Activated gamma-delta T cell treated with anti-CD3 and anti-CD28 coated beads, Interleukin-2, amount 50 U/mL, for 16 hours (primary cell): ENCODE measurements around the gene TSPEAR.
"Not testable (repeated sequence)": the region's sequence is repeated elsewhere in the genome, so short reads cannot be mapped to it uniquely, and the experiment has no call there.

Source experiments
- DNase-seq: peaks from one replicate; pipeline ENCODE4 v3.0.0-alpha.2; 2020; ENCODE audit warnings: low read depth

TSPEAR gene

DNA sequence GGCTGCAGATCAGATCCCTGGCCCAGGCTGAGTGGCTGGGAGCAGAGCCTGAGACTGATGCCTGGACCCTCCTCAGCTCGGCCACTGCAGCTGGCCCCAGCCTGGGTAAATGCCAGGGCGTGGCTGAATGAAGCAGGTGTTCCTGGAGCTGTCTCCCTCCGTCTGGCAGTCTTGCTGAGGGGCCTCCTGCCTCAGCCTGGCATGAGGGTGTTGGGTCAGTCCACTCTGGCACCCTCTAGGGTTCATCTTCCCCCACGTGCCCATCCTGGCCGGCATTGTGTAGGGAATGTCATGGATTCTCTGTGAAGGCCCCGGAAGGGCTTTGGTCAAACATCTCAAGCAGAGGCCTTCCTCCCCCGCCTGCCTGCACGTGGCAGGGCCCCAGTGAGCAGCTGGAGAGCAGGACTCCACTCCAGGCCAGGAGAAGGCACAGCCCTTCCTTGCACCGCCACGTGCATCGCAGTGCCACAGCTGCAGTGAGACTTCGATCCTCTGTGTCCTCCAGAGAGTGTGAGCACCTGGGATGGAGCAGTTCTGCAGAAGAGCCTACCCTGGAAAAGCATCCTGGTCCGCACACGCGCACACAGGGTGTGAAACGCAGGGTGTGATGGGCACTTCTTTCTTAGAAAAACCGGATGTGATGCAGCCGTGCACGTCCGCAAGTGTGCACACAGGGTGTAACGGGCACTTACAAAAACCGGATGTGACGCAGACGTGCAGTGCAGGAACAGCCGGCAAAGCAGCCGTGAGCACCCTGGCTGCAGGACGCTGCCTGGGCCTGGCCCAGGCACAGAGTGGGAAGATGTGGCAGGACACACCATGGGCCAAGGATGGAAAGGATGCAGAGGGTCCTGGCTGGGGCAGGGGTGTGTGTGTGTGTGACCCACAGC lies 142.5 kb downstream of the TSPEAR start:
- no peak for DNase-seq

DNA sequence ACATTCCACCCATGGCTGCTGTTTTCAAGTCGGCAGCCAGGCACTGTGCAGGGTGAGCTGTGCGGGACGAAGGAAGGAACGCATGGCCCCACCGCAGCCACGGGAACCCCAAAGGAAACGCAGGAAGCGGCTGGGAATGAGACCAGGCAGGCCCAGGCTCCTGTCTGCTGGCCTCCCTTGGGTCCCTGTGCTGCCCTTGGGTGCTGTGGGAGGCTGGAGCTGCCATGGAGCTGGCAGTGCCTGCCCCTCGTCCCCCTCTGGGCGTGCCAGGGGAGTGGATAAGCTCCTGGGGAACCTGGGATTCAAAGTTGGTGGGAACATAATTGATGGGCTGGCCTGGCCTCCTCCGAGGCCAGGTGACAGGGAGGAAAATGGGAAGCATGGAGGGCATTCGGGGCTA lies 143.1 kb downstream of the TSPEAR start:
- DNase-seq: no peak

DNA sequence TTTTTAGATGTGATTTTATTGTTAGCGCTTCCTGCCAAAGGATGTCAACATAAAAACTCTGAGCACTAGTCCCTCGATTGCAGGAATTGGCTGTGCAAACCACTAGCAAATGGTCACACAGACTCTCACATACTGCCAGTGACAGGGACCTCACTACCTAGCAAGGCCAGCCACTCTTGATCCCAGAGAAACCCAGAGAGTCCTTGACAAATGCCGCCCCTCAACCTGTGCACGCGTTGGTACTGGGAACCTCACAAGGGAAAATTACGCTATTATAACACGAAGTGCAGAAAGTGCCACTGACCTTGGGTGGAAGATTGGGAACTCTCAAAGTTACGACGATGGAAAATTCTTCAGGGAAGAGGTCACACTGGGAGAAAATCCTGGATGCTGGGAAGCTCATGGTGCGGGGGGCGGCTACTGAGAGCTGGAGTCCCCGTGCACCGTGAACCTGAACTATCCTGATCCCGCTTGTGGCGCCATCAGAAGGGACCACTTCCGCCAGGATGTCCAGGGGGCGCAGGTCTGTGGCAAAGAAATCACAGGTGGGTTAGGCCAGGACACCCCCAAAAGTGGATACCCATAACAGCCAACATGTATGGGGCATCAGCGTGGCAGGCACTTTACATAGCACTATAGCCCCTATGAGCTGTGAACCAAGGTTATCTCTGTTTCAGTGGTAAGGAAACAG lies 143.7 kb downstream of the TSPEAR start:
- no peak for DNase-seq

DNA sequence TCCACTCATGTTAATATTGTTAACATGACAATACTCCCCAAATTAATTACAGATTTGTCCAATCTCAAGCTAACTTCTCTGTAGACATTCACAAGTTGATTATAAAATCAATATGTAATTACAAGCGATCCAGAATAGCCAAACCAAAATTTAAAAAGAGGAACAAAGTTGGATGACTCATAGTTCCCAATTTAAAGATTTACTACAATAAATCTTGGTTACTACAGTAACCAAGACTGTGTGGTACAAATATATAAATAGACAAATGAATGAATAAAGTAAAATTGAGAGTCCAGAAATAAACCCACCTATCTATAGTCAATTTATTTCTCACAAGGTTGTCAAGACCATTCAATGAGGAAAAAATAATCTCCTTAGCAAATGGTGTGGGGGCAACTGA lies 145.0 kb downstream of the TSPEAR start:
- DNase-seq: no peak

DNA sequence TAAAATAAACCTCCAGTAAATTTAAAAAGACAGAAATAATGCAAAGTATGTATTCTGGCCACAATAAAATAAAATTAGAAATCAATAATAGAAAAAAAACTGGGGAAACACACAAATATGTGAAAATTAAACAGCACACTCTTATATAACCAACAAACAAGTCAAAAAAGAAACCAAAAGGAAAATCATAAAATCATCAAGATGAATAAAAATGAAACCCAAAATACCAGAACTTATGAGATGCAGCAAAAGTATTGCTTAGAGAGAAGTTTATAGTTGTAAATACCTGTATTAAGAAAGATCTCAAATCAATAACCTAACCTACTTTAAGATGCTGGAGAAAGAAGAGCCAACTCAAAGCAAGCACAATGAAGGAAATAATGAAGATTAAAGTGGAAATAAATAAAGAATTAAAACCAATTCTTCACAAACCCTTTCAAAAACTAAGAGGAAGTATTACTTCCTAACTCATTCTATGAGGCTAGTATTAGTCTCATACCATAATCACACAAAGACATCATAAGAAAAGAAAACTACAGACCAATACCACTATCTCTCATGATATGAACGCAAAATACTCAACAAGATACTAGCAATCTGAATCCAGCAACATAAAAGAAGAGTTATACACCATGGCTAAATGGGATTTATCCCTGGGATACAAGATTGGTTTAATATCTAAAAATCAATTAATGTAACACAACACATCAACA lies 146.3 kb downstream of the TSPEAR start:
- no peak for DNase-seq

DNA sequence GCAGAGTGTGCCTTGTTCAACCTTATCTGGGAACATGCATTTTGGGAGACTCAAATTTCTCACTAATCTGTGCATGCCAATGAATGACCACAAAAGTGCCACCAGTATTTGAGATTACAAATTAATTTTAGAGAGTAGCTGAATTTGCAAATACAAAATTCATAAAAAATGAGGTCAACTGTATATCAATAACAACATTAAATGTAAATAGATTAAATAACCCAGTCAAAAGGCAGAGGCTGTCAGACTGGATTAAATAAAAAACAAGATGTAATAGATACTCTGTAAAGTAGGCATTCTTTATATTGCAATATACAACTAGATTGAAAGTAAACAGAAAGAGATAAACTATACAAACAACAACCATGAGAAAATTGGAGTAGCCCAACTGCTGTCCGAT lies 147.3 kb downstream of the TSPEAR start:
- no peak for DNase-seq

DNA sequence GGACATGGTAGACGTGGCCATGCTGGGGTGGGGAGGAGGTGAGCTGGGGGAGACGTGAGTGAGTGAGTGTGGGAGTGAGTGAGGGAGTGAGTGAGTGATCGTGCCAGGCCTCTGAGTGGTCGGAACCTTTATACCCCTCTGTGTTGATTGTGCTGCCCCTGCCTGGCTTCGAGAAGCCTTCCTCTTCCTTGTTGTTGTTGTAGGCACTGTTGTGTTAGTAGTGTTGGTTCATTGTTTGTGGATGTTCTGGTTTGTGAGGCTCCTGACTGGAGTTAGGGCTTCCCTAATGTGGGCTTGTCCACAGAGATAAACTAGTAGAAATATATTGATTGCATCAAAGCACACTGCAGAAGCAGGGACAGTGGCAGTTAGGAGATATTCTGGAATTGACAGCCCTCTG lies 152.7 kb downstream of the TSPEAR start, which contains the start of gene KRTAP10-3:
TSS of gene KRTAP10-3 (minus strand) at position 101 of the 400 bp plus-strand sequence. CDS start at position 21, 80 bp downstream.
- no peak for DNase-seq

DNA sequence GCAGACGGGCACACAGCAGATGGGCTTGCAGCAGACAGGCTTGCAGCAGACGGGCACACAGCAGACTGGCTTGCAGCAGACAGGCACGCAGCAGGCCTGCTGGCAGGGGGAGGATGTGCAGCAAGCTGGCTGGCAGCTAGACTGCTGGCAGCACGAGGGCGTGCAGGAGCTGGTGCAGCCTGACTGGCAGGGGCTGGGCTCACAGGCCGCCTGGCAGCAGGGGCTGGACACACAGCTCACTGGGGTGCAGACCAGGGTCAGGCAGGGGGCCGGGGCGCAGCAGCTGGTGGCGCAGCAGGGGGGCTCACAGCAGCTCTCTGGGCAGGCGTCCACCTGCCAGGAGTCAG lies 153.1 kb downstream of the TSPEAR start:
- not testable (repeated sequence) for DNase-seq

DNA sequence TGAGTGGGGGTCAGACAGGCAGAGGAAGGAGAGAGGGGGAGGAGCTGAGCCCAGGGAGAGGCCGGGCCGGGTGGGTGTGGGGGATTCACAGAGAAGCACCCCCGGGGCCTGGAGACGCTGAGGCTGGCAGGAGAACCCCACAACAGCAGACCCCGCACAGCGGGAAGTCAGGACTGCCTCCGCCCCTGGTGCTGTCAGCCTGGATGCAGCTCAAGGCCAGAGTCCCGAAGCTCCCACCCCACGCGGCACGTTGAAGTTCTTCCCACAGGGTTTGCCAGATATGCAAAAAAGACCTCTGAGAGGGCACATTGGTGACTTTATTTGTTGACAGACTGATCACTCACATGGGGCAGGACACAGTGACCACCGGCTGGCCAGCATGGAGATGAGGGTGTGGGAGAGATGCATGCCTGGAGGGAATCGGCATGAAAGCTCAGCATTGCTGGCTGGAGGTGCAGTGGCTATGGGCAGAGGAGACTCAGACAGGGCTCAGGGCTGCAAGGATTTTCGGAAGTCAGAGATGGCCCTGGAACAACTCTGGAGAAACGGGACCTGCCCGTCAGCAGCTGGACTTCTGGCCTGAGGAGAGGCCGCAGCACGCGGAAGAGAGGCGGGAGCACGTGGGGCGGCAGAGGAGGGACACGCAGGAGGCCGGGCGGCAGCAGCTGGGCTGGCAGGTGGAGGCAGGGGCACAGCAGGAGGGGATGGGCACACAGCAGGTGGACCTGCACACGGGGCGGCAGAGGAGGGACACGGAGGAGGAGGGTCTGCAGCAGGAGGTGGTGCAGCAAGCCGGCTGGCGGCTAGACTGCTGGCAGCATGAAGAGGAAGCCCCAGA lies 153.7 kb downstream of the TSPEAR start:
- no peak for DNase-seq

DNA sequence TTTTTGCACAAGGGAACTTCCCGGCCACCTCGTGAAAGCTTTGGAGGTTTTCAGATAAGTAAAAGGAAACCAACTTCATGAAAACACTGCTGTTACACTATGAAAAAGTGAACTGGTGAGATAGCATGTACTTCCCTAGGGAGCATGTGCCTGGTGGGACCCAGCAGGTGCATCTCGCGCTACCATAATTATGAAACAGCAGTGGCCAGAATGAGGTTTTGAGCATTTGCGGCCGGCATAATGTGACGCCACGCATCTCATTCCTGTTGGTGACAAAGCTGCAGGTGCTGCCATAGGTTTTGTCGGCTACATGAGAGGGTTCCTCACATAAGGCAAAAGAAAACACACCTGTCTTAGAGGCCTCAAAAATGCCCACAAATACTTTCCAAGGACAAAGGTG lies 154.5 kb downstream of the TSPEAR start:
- no peak for DNase-seq

DNA sequence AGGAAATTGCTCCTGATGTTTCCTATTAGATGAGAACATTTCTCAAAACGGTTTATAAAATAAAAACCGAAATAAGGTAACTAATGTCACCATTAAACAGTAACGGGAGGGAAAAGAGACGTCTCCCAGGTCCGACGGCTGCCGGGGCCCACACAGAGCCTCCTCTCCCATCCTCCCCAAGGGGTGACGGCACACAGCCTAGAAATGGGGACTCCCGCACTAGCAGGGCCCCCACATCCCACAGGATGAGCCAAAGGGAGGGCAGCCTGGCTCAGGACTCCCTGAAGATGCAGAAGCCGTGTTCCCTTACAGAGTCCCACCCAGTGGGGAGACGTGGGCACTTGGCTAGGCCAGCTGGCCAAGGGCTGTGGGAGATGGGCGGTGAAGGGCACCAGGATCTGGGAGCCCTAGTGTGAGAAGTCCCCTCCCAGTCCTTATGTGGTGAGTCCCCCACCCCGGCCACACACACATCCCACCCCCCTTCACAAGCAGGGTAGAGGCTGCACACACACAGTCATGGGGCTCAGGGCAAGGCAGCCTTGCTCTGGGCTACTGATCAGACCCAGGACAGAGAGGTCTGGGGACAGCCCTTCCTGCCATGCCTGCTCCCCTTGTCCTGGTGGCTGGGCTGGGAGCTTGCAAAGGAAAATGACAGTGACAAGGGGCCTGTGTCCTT lies 156.0 kb downstream of the TSPEAR start:
- no peak for DNase-seq

DNA sequence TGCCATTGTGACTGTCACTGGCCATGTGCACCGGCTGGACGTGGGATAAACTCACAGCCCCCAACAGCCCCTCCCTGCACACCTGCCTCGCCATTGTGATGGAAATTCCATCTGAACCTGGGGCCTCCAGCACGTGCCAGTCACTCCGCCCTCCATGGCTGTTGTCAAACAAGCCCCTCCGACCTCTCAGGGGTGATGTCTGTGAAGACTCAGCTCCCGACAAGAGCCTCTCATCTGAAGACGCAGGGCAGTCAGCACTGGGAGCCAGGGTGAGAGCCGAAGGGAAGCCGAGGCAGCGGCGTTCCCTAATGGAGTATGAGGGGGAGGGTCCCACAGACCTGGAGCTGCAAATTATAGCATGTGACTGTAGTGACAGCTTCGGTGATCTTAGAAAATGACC lies 158.7 kb downstream of the TSPEAR start:
- DNase-seq: no peak

DNA sequence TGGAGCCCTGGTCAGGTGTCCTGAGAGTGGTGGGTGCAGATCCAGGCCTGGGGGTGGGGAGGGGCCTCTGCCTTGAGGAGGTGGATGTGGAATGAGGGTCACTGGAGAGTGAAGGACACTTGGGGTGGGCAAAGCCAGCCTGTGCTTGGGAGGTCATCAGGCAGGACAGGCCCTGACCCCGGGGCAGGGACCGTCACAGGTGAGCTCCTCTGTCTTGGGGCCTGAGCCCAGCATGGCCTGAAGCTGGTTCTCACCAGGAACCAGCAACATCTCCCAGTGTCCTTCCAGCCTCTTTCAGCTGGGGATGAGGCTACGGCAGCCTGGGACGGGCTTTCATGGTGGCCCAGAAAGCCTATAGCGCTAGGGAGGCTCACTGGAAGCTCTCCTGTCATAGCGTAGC lies 159.2 kb downstream of the TSPEAR start:
- DNase-seq: no peak

DNA sequence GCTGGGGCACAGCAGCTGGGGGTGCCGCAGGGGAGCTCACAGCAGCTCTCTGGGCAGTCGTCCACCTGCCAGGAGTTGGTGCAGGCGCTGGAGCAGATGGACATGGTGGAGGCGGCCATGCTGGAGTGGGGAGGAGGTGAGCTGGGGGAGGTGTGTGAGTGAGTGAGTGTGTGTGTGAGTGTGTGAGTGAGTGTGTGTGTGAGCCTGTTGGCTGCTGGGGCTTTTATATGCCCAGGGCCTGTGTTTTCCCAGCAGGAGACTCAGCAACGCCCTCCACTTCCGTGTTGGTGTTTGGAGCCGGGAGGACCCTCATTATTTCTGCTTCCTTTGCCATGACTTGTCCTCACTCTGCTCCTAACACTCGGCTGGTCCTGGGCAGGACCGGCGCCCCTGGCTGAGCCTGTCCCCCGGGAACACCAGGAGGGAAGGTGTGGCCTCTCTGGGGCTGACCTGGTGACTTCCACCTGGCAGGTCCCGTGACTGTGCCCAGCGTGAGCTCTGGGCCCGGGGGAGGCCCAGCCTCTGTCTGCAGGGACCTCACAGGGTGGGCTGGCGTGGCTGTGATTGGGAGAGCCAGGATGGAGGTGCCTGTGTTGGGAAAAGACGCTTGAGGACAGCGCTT lies 159.9 kb downstream of the TSPEAR start, which contains the start of gene KRTAP10-2:
TSS of gene KRTAP10-2 (minus strand) at position 166 of the 622 bp plus-strand sequence. CDS start at position 119, 47 bp downstream.
- DNase-seq: no peak

DNA sequence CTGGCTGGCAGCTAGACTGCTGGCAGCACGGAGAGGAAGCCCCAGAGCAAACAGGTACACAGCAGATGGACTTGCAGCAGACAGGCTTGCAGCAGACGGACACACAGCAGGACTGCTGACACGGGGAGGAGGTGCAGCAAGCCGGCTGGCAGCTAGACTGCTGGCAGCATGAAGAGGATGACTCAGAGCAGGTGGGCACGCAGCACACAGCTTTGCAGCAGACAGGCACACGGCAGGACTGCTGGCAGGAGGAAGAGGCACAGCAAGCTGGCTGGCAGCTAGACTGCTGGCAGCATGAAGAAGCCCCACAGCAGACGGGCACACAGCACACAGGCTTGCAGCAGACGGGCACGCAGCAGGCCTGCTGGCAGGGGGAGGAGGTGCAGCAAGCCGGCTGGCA lies 160.6 kb downstream of the TSPEAR start:
- no peak for DNase-seq

DNA sequence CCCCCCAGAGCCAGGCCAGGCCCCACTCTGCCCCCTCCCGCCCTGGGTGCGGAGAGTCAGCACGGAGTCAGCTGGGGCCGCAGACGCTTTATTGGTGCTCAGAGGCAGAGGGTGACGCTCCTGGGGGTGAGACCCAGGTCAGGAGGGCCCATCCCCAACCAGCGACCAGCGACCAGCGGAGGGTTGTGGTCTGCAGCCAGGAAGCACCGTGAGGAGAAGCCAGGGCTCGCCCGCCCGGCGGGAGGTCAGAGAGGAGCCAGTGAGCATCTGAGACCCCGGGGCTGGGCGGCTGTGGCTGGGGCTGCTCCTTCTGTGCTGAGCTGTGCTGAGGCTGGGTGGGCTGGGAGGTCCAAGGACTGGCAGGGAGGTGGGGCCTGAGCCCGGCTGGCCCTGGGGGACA lies 161.1 kb downstream of the TSPEAR start:
- not testable (repeated sequence) for DNase-seq

DNA sequence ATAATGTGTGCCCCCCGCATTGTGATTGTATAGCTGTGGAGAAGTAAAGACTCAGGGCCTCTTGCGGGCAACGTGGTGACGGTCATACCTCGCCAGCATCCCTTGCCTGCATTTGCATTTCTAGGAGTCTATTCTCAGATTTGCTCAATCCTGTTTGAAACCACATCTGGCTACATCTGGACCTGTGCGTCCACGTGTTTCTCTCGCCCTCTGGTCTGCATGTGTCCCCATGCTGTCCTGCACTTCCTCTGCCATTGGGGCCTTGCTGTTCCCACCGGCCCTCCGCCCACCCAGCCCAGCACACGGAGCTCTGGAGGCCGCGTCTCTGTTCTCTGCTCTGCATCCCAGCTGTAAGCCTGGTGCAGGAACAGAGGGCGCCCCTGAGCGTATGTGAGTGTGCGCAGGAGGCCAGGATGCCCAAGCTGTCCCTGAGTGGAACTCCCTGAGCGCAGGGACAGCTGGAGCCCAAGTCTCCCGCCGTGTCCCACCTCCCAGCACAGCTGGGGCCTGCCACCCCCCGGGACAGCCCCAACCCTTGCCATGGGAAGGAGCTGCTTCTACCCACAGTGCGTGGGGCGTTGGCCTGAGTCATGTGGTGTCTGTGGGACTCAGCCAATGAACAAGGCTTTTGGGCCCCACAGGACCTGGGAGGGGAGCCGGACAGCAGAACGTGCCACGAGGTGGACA lies 161.7 kb downstream of the TSPEAR start:
- DNase-seq: no peak

DNA sequence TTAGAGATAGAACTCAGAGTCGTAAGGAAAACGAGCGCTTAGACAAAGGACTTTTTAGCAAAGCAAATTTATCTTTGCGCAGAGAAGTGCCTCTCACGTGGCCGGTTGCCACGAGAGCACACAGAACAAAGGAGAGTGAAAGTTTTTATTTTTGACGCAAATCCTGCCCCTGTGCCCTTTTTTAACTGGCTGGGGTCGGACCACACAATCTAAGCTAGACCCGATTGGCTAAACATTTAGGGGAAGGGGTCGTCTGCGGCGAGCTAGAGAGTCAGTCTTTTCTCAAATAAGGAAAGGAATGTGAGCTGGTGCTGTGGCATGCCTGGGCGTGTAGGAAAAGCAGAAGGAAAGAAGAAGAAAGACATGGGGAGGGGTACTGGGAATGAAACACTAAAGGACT lies 162.4 kb downstream of the TSPEAR start:
- DNase-seq: no peak

DNA sequence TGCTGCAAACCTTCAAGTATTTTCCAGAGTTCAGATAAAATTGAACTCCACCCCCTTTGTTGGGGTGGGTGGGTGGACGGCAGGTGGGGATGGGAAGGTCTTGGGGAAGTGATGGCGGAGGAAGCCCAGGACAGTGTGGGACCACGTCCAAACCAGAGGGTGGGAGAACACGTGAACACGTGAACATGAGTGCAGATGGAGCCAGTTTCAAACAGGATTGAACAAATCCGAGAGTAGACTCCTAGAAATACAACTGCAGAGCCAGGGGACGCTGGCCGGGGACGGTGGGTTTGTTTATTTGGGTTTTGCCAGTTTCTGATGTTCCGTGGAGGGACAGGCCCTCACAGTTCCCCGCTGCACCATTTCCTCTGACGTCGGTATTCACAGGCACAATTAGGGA lies 163.0 kb downstream of the TSPEAR start:
- DNase-seq: no peak
